GM23338 (cell line): ENCODE results near the gene ZNF260. TPM values are rescaled to one million over a fixed set of nuclear protein-coding genes. Genes with fewer than 3 reads are reported as not detected.

Experiments used
- ATAC-seq: fragments of 200-7000 bp; cut with Tn5 transposase; 3 replicates; pipeline ENCODE4 v1.9.1; 2020
- DNase-seq: peaks from one replicate; pipeline ENCODE4 v3.0.0-alpha.2; 2015; ENCODE audit warnings: low spot score
- H2AFZ ChIP-seq: fragments of 200-600 bp; sonication (generic); 2 replicates; pipeline ENCODE4 v1.8.0; 2016; ENCODE audit warnings: antibody characterized with exemption, mild to moderate bottlenecking, moderate library complexity
- H3F3A ChIP-seq: fragments of 200-600 bp; sonication (generic); replicated peaks from 2 replicates; pipeline ENCODE4 v1.8.0; 2017; ENCODE audit warnings: antibody characterized with exemption, mixed run types, low read depth
- H3K27ac ChIP-seq: fragments of 200-600 bp; sonication (generic); 2 replicates; pipeline ENCODE4 v1.6.1; 2016; ENCODE audit warnings: low read depth
- H3K27me3 ChIP-seq: fragments of 200-600 bp; sonication (generic); 2 replicates; pipeline ENCODE4 v1.8.0; 2016; ENCODE audit warnings: mild to moderate bottlenecking, mixed run types, moderate library complexity; ENCODE audit not compliant: insufficient read depth
- H3K36me3 ChIP-seq: fragments of 200-600 bp; sonication (generic); 2 replicates; pipeline ENCODE4 v1.8.0; 2016; ENCODE audit warnings: mild to moderate bottlenecking; ENCODE audit not compliant: insufficient read depth
- H3K4me1 ChIP-seq: fragments of 200-600 bp; sonication (generic); 2 replicates; pipeline ENCODE4 v1.8.0; 2016; ENCODE audit warnings: mild to moderate bottlenecking, moderate library complexity; ENCODE audit not compliant: insufficient read depth
- H3K4me2 ChIP-seq: fragments of 200-600 bp; sonication (generic); 2 replicates; pipeline ENCODE4 v1.7.1; 2017; ENCODE audit warnings: mixed run types
- H3K4me3 ChIP-seq: fragments of 200-600 bp; sonication (generic); 2 replicates; pipeline ENCODE4 v1.6.1; 2016; ENCODE audit warnings: mixed run types
- H3K79me2 ChIP-seq: fragments of 200-600 bp; sonication (generic); replicated peaks from 2 replicates; pipeline ENCODE4 v1.8.0; 2017; ENCODE audit warnings: mild to moderate bottlenecking; ENCODE audit not compliant: insufficient read depth
- H3K9me2 ChIP-seq: fragments of 200-600 bp; sonication (generic); 2 replicates; pipeline ENCODE4 v1.8.0; 2017; ENCODE audit not compliant: insufficient read depth
- H4K20me1 ChIP-seq: fragments of 200-600 bp; sonication (generic); replicated peaks from 2 replicates; pipeline ENCODE4 v1.8.0; 2017; ENCODE audit warnings: mild to moderate bottlenecking; ENCODE audit not compliant: insufficient read depth
- H3K27ac Mint-ChIP-seq: 2 replicates; pipeline ENCODE4 v1.8.0; 2020; ENCODE audit warnings: inconsistent platforms, mild to moderate bottlenecking, moderate library complexity, mixed read lengths
- H3K27me3 Mint-ChIP-seq: 3 replicates; pipeline ENCODE4 v1.8.0; 2022; ENCODE audit warnings: low read depth, mild to moderate bottlenecking, moderate library complexity, mixed read lengths, inconsistent platforms; ENCODE audit not compliant: insufficient read depth, poor library complexity
- H3K36me3 Mint-ChIP-seq: 3 replicates; pipeline ENCODE4 v1.8.0; 2021; ENCODE audit warnings: low read depth, mild to moderate bottlenecking, inconsistent platforms, moderate library complexity, mixed read lengths
- H3K4me1 Mint-ChIP-seq: 3 replicates; pipeline ENCODE4 v1.8.0; 2020; ENCODE audit warnings: mild to moderate bottlenecking, inconsistent platforms, mixed read lengths
- H3K4me3 Mint-ChIP-seq: 3 replicates; pipeline ENCODE4 v1.8.0; 2021; ENCODE audit warnings: moderate library complexity, mild to moderate bottlenecking, inconsistent platforms, mixed read lengths
- H3K9me3 Mint-ChIP-seq: 3 replicates; pipeline ENCODE4 v1.8.0; 2020; ENCODE audit warnings: moderate library complexity, mild to moderate bottlenecking, inconsistent platforms, mixed read lengths
- CREB1 ChIP-seq: fragments of 250-450 bp; sonication (Bioruptor Pico); IDR thresholded peaks from 2 replicates; pipeline ENCODE4 v1.5.0; 2020; ENCODE audit warnings: low read depth, mild to moderate bottlenecking, moderate library complexity
- EZH2 ChIP-seq: fragments of 200-600 bp; sonication (generic); IDR thresholded peaks from one replicate; pipeline ENCODE4 v1.8.0; 2017; ENCODE audit warnings: antibody characterized with exemption, mild to moderate bottlenecking, low read depth; ENCODE audit not compliant: unreplicated experiment
- JUNB ChIP-seq: IDR thresholded peaks from one replicate; pipeline ENCODE4 v1.6.1; 2016; ENCODE audit warnings: antibody characterized with exemption; ENCODE audit not compliant: unreplicated experiment
- NANOG ChIP-seq: IDR thresholded peaks from 2 replicates; pipeline ENCODE4 v1.6.1; 2016; ENCODE audit warnings: antibody characterized with exemption, borderline replicate concordance
- POLR2AphosphoS5 ChIP-seq: IDR thresholded peaks from 2 replicates; pipeline ENCODE4 v1.6.1; 2016; ENCODE audit warnings: antibody characterized with exemption, low read depth
- STAT1 ChIP-seq: IDR thresholded peaks from one replicate; pipeline ENCODE4 v1.6.1; 2016; ENCODE audit warnings: antibody characterized with exemption; ENCODE audit not compliant: unreplicated experiment
- ZNF114 ChIP-seq: fragments of 250-450 bp; sonication (Bioruptor Pico); IDR thresholded peaks from 2 replicates; pipeline ENCODE4 v1.5.0; 2020; ENCODE audit warnings: mild to moderate bottlenecking, moderate library complexity
- polyA plus RNA-seq: library from polyadenylated mRNA; unstranded; fragments of >200 nt; fragmentation: Nextera tagmentation; extraction: Ambion mirVana; gene quantifications from 2 replicates; pipeline ENCODE4 v1.2.1, GENCODE V29; 2016
- total RNA-seq: library from RNA; depleted of rRNA; stranded (reverse); fragments of >200 nt; shearing (Covaris generic); gene quantifications from 2 replicates; pipeline ENCODE4 v1.2.3, GENCODE V29; 2014
- TF ChIP-seq, protein P1 (sequence below): IDR thresholded peaks from 2 replicates; pipeline ENCODE4 v1.6.1; 2016; ENCODE audit warnings: antibody characterized with exemption
- TF ChIP-seq, protein P2 (sequence below): fragments of 250-450 bp; sonication (Bioruptor Pico); IDR thresholded peaks from 2 replicates; pipeline ENCODE4 v1.5.0; 2020; ENCODE audit warnings: mild to moderate bottlenecking, moderate library complexity
- TF ChIP-seq, protein P3 (sequence below): IDR thresholded peaks from one replicate; pipeline ENCODE4 v1.6.1; 2018; ENCODE audit warnings: antibody characterized with exemption; ENCODE audit not compliant: unreplicated experiment

Gene ZNF260
- total and polyA plus RNA-seq, 2 experiments from 2014 or later = 26.8 to 35.9 TPM

GRCh38 chr19:36514012-36514612 is 14.0 kb downstream of the ZNF260 start:
- Histone ChIP-seq H3K4me3 (no peak overlapping the region), H3K9me2 (no peaks in the 10 kb centered on the region), H3F3A (no peaks in the 10 kb centered on the region), H3K27ac (no peak overlapping the region), H3K4me1 (no peaks in the 10 kb centered on the region), H3K36me3 (peaks cover 82% of the 10 kb centered on the region), H3K79me2 (peaks cover 29% of the 10 kb centered on the region), H3K4me2 (no peak overlapping the region), H3K27me3 (no peaks in the 10 kb centered on the region), H2AFZ (no peak overlapping the region), H4K20me1 (0 out of 2 replicates have a peak, but pooled peaks cover 5% of the 10 kb centered on the region)
- no peak overlapping the region for H3K27ac Mint-ChIP-seq
- peaks cover 89% of the 10 kb centered on the region for H3K36me3 Mint-ChIP-seq
- no peaks in the 10 kb centered on the region for H3K4me1 Mint-ChIP-seq
- no peak overlapping the region for H3K4me3 Mint-ChIP-seq
- H3K9me3 Mint-ChIP-seq = peaks cover 99% of the 10 kb centered on the region
- DNase-seq (no peak), ATAC-seq (no peak)
- H3K27me3 Mint-ChIP-seq = peaks cover 1% of the 10 kb centered on the region
- TF ChIP-seq JUNB (no peak), EZH2 (no peak), POLR2AphosphoS5 (no peak), NANOG (no peak), STAT1 (no peak), ZNF114 (no peak), CREB1 (CRISPR knock-in tag) (no peak)
- TF ChIP-seq, protein P1, sequence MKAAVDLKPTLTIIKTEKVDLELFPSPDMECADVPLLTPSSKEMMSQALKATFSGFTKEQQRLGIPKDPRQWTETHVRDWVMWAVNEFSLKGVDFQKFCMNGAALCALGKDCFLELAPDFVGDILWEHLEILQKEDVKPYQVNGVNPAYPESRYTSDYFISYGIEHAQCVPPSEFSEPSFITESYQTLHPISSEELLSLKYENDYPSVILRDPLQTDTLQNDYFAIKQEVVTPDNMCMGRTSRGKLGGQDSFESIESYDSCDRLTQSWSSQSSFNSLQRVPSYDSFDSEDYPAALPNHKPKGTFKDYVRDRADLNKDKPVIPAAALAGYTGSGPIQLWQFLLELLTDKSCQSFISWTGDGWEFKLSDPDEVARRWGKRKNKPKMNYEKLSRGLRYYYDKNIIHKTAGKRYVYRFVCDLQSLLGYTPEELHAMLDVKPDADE = no peak
- TF ChIP-seq, protein P2, sequence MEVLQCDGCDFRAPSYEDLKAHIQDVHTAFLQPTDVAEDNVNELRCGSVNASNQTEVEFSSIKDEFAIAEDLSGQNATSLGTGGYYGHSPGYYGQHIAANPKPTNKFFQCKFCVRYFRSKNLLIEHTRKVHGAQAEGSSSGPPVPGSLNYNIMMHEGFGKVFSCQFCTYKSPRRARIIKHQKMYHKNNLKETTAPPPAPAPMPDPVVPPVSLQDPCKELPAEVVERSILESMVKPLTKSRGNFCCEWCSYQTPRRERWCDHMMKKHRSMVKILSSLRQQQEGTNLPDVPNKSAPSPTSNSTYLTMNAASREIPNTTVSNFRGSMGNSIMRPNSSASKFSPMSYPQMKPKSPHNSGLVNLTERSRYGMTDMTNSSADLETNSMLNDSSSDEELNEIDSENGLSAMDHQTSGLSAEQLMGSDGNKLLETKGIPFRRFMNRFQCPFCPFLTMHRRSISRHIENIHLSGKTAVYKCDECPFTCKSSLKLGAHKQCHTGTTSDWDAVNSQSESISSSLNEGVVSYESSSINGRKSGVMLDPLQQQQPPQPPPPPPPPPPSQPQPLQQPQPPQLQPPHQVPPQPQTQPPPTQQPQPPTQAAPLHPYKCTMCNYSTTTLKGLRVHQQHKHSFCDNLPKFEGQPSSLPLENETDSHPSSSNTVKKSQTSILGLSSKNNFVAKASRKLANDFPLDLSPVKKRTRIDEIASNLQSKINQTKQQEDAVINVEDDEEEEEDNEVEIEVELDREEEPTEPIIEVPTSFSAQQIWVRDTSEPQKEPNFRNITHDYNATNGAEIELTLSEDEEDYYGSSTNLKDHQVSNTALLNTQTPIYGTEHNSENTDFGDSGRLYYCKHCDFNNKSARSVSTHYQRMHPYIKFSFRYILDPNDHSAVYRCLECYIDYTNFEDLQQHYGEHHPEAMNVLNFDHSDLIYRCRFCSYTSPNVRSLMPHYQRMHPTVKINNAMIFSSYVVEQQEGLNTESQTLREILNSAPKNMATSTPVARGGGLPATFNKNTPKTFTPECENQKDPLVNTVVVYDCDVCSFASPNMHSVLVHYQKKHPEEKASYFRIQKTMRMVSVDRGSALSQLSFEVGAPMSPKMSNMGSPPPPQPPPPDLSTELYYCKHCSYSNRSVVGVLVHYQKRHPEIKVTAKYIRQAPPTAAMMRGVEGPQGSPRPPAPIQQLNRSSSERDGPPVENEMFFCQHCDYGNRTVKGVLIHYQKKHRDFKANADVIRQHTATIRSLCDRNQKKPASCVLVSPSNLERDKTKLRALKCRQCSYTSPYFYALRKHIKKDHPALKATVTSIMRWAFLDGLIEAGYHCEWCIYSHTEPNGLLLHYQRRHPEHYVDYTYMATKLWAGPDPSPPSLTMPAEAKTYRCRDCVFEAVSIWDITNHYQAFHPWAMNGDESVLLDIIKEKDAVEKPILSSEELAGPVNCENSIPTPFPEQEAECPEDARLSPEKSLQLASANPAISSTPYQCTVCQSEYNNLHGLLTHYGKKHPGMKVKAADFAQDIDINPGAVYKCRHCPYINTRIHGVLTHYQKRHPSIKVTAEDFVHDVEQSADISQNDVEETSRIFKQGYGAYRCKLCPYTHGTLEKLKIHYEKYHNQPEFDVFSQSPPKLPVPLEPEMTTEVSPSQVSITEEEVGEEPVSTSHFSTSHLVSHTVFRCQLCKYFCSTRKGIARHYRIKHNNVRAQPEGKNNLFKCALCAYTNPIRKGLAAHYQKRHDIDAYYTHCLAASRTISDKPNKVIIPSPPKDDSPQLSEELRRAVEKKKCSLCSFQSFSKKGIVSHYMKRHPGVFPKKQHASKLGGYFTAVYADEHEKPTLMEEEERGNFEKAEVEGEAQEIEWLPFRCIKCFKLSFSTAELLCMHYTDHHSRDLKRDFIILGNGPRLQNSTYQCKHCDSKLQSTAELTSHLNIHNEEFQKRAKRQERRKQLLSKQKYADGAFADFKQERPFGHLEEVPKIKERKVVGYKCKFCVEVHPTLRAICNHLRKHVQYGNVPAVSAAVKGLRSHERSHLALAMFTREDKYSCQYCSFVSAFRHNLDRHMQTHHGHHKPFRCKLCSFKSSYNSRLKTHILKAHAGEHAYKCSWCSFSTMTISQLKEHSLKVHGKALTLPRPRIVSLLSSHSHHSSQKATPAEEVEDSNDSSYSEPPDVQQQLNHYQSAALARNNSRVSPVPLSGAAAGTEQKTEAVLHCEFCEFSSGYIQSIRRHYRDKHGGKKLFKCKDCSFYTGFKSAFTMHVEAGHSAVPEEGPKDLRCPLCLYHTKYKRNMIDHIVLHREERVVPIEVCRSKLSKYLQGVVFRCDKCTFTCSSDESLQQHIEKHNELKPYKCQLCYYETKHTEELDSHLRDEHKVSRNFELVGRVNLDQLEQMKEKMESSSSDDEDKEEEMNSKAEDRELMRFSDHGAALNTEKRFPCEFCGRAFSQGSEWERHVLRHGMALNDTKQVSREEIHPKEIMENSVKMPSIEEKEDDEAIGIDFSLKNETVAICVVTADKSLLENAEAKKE (CRISPR knock-in tag) = no peak
- TF ChIP-seq, protein P3, sequence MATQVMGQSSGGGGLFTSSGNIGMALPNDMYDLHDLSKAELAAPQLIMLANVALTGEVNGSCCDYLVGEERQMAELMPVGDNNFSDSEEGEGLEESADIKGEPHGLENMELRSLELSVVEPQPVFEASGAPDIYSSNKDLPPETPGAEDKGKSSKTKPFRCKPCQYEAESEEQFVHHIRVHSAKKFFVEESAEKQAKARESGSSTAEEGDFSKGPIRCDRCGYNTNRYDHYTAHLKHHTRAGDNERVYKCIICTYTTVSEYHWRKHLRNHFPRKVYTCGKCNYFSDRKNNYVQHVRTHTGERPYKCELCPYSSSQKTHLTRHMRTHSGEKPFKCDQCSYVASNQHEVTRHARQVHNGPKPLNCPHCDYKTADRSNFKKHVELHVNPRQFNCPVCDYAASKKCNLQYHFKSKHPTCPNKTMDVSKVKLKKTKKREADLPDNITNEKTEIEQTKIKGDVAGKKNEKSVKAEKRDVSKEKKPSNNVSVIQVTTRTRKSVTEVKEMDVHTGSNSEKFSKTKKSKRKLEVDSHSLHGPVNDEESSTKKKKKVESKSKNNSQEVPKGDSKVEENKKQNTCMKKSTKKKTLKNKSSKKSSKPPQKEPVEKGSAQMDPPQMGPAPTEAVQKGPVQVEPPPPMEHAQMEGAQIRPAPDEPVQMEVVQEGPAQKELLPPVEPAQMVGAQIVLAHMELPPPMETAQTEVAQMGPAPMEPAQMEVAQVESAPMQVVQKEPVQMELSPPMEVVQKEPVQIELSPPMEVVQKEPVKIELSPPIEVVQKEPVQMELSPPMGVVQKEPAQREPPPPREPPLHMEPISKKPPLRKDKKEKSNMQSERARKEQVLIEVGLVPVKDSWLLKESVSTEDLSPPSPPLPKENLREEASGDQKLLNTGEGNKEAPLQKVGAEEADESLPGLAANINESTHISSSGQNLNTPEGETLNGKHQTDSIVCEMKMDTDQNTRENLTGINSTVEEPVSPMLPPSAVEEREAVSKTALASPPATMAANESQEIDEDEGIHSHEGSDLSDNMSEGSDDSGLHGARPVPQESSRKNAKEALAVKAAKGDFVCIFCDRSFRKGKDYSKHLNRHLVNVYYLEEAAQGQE = no peak
